Parathyroid adenoma (tissue), 2 donors: ENCODE measurements around the gene GALNT17.

Experiments used
- H2AFZ ChIP-seq: fragments of 300-600 bp; sonication (generic); one replicate; pipeline ENCODE4 v1.7.0; 2017; ENCODE audit warnings: antibody characterized with exemption, mild to moderate bottlenecking
- H3K27ac ChIP-seq: fragments of 300-600 bp; sonication (generic); one replicate; pipeline ENCODE4 v1.7.0; 2017
- H3K27me3 ChIP-seq: fragments of 300-600 bp; sonication (generic); one replicate; pipeline ENCODE4 v1.7.0; 2017; ENCODE audit warnings: low read length; ENCODE audit not compliant: control insufficient read depth, insufficient read depth
- H3K36me3 ChIP-seq: fragments of 300-600 bp; sonication (generic); one replicate; pipeline ENCODE4 v1.7.0; 2017; ENCODE audit warnings: low read length; ENCODE audit not compliant: control insufficient read depth, insufficient read depth
- H3K4me1 ChIP-seq: fragments of 300-600 bp; sonication (generic); one replicate; pipeline ENCODE4 v1.7.0; 2017; ENCODE audit warnings: control low read depth
- H3K4me2 ChIP-seq: fragments of 300-600 bp; sonication (generic); one replicate; pipeline ENCODE4 v1.7.0; 2017; ENCODE audit warnings: low read length
- H3K4me3 ChIP-seq: fragments of 300-600 bp; sonication (generic); one replicate; pipeline ENCODE4 v1.7.0; 2017; ENCODE audit warnings: low read depth, low read length
- H3K79me2 ChIP-seq: fragments of 300-600 bp; sonication (generic); one replicate; pipeline ENCODE4 v1.7.0; 2017; ENCODE audit warnings: control low read depth
- H3K9ac ChIP-seq: fragments of 300-600 bp; sonication (generic); one replicate; pipeline ENCODE4 v1.7.0; 2017; ENCODE audit warnings: mild to moderate bottlenecking
- H3K9me3 ChIP-seq: fragments of 300-600 bp; sonication (generic); one replicate; pipeline ENCODE4 v1.7.0; 2017; ENCODE audit warnings: low read length; ENCODE audit not compliant: control insufficient read depth
- CTCF ChIP-seq: fragments of 300-600 bp; sonication (generic); IDR thresholded peaks from one replicate; pipeline ENCODE4 v1.7.0; 2017; ENCODE audit warnings: antibody characterized with exemption, mild to moderate bottlenecking
- donor health status: primary hyperparathyroidism.

Gene GALNT17

GRCh38 chr7:71221549-71221948 is 89.6 kb downstream of the GALNT17 start:
- H3K4me1 ChIP-seq: no peaks in the 10 kb centered on the region
- H2AFZ ChIP-seq: no peak overlapping the region
- H3K4me2 ChIP-seq: no peak overlapping the region
- H3K9me3 ChIP-seq: no peaks in the 10 kb centered on the region
- no peak overlapping the region for H3K4me3 ChIP-seq
- TF ChIP-seq CTCF: no peak
- no peak overlapping the region for H3K9ac ChIP-seq
- no peak overlapping the region for H3K27ac ChIP-seq
- no peaks in the 10 kb centered on the region for H3K36me3 ChIP-seq
- no peaks in the 10 kb centered on the region for H3K27me3 ChIP-seq
- H3K79me2 ChIP-seq: no peaks in the 10 kb centered on the region

GRCh38 chr7:71227126-71227525 is 95.2 kb downstream of the GALNT17 start:
- no peaks in the 10 kb centered on the region for H3K36me3 ChIP-seq
- H3K4me1 ChIP-seq: no peaks in the 10 kb centered on the region
- no peak overlapping the region for H3K27ac ChIP-seq
- H3K27me3 ChIP-seq: no peaks in the 10 kb centered on the region
- no peak overlapping the region for H3K4me3 ChIP-seq
- H3K4me2 ChIP-seq: no peak overlapping the region
- no peak overlapping the region for H3K9ac ChIP-seq
- H3K79me2 ChIP-seq: no peaks in the 10 kb centered on the region
- no peak overlapping the region for H2AFZ ChIP-seq
- no peak for TF ChIP-seq CTCF
- H3K9me3 ChIP-seq: no peaks in the 10 kb centered on the region

GRCh38 chr7:71229148-71229547 is 97.2 kb downstream of the GALNT17 start:
- Histone ChIP-seq H3K27ac (no peak overlapping the region), H3K27me3 (no peaks in the 10 kb centered on the region)

GRCh38 chr7:71229699-71230098 is 97.8 kb downstream of the GALNT17 start:
- Histone ChIP-seq H3K9me3 (no peaks in the 10 kb centered on the region), H3K27ac (no peak overlapping the region)

More at GRCh38 chr7:71229148-71229547, 97.2 kb downstream of the GALNT17 start:
- H2AFZ ChIP-seq: no peak overlapping the region
- no peak overlapping the region for H3K9ac ChIP-seq
- no peaks in the 10 kb centered on the region for H3K9me3 ChIP-seq
- no peaks in the 10 kb centered on the region for H3K4me1 ChIP-seq
- H3K79me2 ChIP-seq: no peaks in the 10 kb centered on the region
- TF ChIP-seq CTCF: no peak
- no peak overlapping the region for H3K4me3 ChIP-seq
- no peak overlapping the region for H3K4me2 ChIP-seq
- H3K36me3 ChIP-seq: no peaks in the 10 kb centered on the region

More at GRCh38 chr7:71229699-71230098, 97.8 kb downstream of the GALNT17 start:
- Histone ChIP-seq H3K4me2 (no peak overlapping the region), H3K36me3 (no peaks in the 10 kb centered on the region), H3K9ac (no peak overlapping the region), H3K27me3 (no peaks in the 10 kb centered on the region), H2AFZ (no peak overlapping the region), H3K4me1 (no peaks in the 10 kb centered on the region), H3K79me2 (no peaks in the 10 kb centered on the region), H3K4me3 (no peak overlapping the region)
- no peak for TF ChIP-seq CTCF
